Measurements from ENCODE around the gene KCNK1. TPM values are rescaled to one million over a fixed set of nuclear protein-coding genes. Genes with fewer than 3 reads are reported as not detected.

The KCNK1 gene
- total RNA-seq, 2 donors from 2014 or later, result 31.2 to 48.0 TPM

DNA sequence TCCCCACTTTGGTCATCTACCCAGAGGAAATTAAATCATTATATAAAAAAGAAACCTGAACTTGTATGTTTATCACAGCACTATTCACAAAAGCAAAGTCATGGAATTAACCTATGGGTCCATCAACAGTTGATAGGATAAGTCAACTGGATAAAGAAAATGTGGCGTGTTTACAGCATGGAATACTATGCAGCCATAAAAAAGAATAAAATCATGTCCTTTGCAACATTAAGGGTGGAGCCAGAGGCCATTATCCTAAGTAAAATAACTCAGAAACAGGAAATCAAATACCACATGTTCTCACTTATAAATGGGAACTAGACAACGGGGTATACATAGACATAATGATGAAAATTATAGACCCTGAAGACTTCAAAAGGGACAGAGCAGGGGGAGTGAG lies 27.6 kb upstream of the KCNK1 start:
- intact Hi-C loops (cut with DNase I), result no loop called here
- no peaks in the 10 kb centered on the region for H3K9me3 ChIP-seq
- no peak overlapping the region for H3K4me3 ChIP-seq
- no peak overlapping the region for H3K9ac ChIP-seq (ENCODE audit: low read depth in 2 of 2, low read length in 2 of 2)
- no peak overlapping the region for H3K27ac ChIP-seq
- H3K27me3 ChIP-seq, result no peaks in the 10 kb centered on the region
- H3K36me3 ChIP-seq, result no peaks in the 10 kb centered on the region
- DNase-seq, result no peak
- TF ChIP-seq, protein P1, sequence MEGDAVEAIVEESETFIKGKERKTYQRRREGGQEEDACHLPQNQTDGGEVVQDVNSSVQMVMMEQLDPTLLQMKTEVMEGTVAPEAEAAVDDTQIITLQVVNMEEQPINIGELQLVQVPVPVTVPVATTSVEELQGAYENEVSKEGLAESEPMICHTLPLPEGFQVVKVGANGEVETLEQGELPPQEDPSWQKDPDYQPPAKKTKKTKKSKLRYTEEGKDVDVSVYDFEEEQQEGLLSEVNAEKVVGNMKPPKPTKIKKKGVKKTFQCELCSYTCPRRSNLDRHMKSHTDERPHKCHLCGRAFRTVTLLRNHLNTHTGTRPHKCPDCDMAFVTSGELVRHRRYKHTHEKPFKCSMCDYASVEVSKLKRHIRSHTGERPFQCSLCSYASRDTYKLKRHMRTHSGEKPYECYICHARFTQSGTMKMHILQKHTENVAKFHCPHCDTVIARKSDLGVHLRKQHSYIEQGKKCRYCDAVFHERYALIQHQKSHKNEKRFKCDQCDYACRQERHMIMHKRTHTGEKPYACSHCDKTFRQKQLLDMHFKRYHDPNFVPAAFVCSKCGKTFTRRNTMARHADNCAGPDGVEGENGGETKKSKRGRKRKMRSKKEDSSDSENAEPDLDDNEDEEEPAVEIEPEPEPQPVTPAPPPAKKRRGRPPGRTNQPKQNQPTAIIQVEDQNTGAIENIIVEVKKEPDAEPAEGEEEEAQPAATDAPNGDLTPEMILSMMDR (IDR thresholded peaks at IDR 0.05), result no peak
- H3K4me1 ChIP-seq, result no peaks in the 10 kb centered on the region

DNA sequence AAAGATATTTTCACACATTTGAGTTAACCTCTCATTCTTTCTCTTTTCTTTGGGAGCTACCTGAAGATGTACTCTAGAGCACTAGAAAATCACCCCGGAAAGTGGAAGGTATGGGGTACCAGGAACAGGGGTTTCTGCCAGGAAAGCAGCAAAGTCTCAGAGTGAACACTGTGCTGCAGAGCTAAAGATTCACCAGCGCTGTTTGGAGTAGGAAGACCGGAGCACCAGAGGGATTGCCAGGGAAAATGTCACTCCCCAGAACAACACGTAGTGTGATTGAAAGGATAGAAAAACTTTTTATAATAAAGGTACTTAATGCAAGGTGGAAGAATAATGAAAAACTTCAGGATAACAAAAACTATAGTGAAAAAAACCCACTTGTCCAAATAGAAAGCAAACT lies 26.7 kb upstream of the KCNK1 start:
- Histone ChIP-seq H3K27ac (no peak overlapping the region), H3K27me3 (no peaks in the 10 kb centered on the region), H3K4me1 (no peaks in the 10 kb centered on the region), H3K36me3 (no peaks in the 10 kb centered on the region), H3K9ac (ENCODE audit: low read depth in 2 of 2, low read length in 2 of 2) (no peak overlapping the region), H3K4me3 (no peak overlapping the region), H3K9me3 (no peaks in the 10 kb centered on the region)
- TF ChIP-seq, protein P1 (IDR thresholded peaks at IDR 0.05), result no peak
- intact Hi-C loops (cut with DNase I), result no loop called here
- no peak for DNase-seq

DNA sequence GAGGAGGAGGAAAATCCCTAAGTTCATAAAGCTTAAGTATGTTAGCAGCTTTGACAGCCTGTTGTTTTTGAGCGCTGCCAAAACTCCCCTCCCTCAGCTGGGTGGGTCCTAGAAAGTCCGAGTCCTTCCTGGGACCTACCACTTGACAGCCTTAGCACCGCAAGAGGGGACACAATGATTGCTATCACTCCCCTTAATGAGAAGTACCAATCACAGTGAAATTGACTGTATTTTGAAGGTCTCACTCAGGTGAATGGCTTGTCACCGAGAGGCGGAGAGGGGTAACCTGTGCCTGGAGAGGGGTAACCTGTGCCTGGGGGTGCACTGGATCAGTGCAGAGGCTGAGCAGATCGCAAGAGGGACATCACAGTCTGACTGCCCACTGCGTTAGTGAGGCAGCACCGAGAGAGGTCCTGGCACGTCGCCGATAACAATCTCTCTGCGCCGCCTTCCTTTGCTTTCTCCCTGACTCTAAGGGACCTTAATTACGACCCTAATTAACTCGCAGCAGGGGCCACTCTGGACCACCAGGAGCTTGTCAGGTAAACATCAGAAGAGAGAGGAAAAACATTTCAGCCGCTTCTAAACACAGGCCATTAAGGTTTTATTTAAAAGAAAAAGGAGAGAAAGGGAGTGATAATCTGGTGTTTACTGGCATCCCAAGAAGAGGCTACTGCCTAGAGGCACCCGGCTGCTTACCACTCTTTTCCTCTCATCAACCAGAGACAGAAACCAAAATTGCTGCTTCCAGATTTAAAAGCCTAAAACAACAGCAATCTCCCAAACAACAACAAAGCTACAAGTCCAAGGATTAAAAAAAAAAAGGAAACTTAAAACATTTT lies 25.7 kb upstream of the KCNK1 start:
- Histone ChIP-seq H3K4me1 (no peaks in the 10 kb centered on the region), H3K27me3 (no peaks in the 10 kb centered on the region), H3K36me3 (no peaks in the 10 kb centered on the region), H3K4me3 (no peak overlapping the region), H3K27ac (no peak overlapping the region), H3K9me3 (no peaks in the 10 kb centered on the region), H3K9ac (ENCODE audit: low read depth in 2 of 2, low read length in 2 of 2) (no peak overlapping the region)
- TF ChIP-seq, protein P1 (IDR thresholded peaks at IDR 0.05), result no peak
- DNase-seq, result no peak
- intact Hi-C loops (cut with DNase I), result no loop called here

DNA sequence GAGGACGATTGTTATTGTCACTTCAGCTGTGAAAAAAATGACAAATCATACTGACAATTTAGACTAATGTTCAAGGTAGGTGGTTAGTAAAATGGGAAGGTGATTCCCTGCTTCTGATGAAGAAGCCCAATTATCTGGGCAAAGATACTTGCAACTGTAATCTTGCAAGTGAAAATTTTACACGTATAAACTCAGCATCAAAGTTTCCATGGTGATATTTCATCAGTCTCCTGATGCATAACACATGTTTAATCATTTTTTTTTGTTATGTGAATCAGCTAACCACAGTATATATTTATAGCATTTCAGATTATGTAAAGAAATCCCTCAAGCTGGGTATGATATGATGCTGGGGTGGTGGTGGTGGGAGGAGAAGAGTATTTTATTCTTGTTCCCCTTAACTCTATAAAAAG lies 16.4 kb upstream of the KCNK1 start:
- Histone ChIP-seq H3K4me3 (no peak overlapping the region), H3K9me3 (no peaks in the 10 kb centered on the region), H3K4me1 (no peaks in the 10 kb centered on the region), H3K36me3 (no peaks in the 10 kb centered on the region), H3K27ac (no peak overlapping the region), H3K27me3 (no peaks in the 10 kb centered on the region), H3K9ac (ENCODE audit: low read depth in 2 of 2, low read length in 2 of 2) (no peak overlapping the region)
- DNase-seq, result no peak
- TF ChIP-seq, protein P1 (IDR thresholded peaks at IDR 0.05), result no peak
- intact Hi-C loops (cut with DNase I), result no loop called here

DNA sequence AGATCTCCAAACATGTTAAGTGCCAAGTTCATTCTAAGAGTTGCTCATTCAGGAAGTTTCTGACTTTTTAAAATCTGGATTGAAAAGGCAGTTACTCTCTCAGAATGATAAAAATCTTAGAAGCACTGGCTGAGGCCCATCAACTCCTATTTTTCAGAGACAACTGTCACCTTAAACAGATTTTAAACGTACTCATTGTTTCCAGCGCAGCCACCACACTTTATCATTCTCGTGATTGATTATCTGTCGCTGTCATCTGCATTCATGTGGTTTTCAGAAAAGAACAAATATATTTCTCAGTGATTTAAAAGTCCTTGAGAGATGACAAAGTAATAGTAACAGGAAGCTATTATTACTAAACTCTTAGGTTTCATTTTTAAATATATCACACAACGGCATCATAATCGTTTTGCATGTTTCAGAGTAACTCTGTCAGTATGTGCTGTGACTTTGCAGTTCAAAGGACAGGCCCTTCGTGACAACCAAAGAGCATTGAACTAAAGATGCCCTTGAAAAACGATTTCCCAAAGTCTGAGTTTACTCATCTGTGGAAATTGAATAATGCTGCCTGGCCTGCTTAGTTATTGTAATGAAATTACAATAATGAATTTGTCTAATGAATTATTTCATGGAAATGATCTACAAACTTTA lies 14.9 kb upstream of the KCNK1 start:
- TF ChIP-seq, protein P1 (IDR thresholded peaks at IDR 0.05), result no peak
- Histone ChIP-seq H3K27ac (no peak overlapping the region), H3K4me3 (no peak overlapping the region), H3K9me3 (no peaks in the 10 kb centered on the region), H3K4me1 (no peaks in the 10 kb centered on the region), H3K9ac (ENCODE audit: low read depth in 2 of 2, low read length in 2 of 2) (no peak overlapping the region), H3K27me3 (no peaks in the 10 kb centered on the region), H3K36me3 (no peaks in the 10 kb centered on the region)
- intact Hi-C loops (cut with DNase I), result no loop called here
- no peak for DNase-seq
